ENCODE data around the gene PPIA. TPM values are rescaled to one million over a fixed set of nuclear protein-coding genes. Genes with fewer than 3 reads are reported as not detected.
"Not testable (repeated sequence)": the region's sequence is repeated elsewhere in the genome, so short reads cannot be mapped to it uniquely, and the experiment has no call there.

Gene PPIA
- total RNA-seq, 3 donors from 2014 or later: 792 to 1,320 (median 1,014) TPM

DNA sequence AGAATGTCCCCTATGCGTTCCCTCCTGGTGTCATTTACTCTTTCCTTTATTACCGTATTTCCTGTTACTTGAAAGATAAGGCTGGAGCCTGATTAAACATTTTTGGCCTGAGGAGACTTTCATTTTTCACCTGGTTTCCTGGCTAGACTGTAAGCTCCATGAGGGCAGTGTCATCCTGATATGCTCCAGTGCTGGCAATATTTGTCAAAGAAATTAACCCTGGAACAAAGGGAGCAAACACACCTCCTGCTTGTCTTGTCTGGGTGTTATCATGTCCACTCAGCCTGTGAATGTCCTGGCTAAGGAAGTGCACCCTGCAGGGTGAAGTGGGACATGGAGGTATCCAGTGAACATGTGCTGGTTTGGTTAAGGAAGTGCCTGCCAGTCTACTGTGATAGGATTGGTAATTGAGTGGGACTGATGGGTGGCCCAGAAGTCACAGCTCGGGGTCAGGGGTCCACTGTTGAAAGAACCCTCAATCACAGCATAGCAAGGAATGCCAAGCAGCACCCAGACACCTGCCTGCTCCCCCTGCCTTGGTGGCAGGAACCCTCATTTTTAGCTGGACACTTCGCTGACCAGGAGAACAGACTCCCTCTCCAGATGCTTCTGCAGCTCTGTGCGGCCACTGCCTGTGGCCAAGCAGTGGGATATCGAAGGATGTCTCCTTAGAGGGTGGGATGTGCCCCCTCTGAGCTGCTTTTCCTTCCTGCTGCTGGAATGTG, 20.9 kb upstream of the PPIA start:
- ATAC-seq: no peak
- Histone ChIP-seq H3K4me3 (no peak overlapping the region), H3K36me3 (ENCODE audit: low read depth) (no peaks in the 10 kb centered on the region), H3K4me1 (ENCODE audit: low read depth) (peaks cover under 1% of the 10 kb centered on the region), H3K9me3 (no peaks in the 10 kb centered on the region)
- TF ChIP-seq, protein P1, sequence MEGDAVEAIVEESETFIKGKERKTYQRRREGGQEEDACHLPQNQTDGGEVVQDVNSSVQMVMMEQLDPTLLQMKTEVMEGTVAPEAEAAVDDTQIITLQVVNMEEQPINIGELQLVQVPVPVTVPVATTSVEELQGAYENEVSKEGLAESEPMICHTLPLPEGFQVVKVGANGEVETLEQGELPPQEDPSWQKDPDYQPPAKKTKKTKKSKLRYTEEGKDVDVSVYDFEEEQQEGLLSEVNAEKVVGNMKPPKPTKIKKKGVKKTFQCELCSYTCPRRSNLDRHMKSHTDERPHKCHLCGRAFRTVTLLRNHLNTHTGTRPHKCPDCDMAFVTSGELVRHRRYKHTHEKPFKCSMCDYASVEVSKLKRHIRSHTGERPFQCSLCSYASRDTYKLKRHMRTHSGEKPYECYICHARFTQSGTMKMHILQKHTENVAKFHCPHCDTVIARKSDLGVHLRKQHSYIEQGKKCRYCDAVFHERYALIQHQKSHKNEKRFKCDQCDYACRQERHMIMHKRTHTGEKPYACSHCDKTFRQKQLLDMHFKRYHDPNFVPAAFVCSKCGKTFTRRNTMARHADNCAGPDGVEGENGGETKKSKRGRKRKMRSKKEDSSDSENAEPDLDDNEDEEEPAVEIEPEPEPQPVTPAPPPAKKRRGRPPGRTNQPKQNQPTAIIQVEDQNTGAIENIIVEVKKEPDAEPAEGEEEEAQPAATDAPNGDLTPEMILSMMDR (IDR thresholded peaks at IDR 0.05): no peak
- intact Hi-C loops (cut with DNase I, micrococcal nuclease): no loop called here
- DNase-seq: no peak

DNA sequence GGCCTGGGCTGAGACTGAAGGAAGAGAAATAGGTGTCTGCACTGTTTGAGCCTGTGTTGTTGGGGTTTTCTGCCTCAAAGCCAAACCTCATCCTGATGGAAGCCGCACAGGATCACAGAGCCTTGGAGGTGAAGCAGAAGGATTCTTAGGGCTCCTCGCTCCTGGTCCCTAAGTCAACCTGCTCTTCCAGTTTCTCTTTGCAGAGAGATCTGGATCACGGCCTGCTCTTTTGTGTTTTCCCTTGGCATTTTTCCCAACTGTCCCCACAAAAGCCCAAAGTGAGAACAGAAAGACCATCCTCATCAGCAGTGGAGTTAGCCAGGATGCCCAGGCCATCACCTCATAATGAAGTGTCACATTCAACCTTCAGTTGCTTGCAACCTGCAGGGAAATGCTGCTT, 20.3 kb upstream of the PPIA start:
- TF ChIP-seq, protein P1 (IDR thresholded peaks at IDR 0.05): no peak
- Histone ChIP-seq H3K36me3 (ENCODE audit: low read depth) (no peaks in the 10 kb centered on the region), H3K4me3 (no peak overlapping the region), H3K4me1 (ENCODE audit: low read depth) (no peaks in the 10 kb centered on the region), H3K9me3 (no peaks in the 10 kb centered on the region)
- intact Hi-C loops (cut with DNase I, micrococcal nuclease): no loop called here
- ATAC-seq (no peak), DNase-seq (no peak)

GRCh38 chr7:44782460-44782859, 14.0 kb upstream of the PPIA start:
- ATAC-seq: no peak
- TF ChIP-seq, protein P1 (IDR thresholded peaks at IDR 0.05): no peak
- Histone ChIP-seq H3K9me3 (no peaks in the 10 kb centered on the region), H3K4me3 (no peak overlapping the region), H3K36me3 (ENCODE audit: low read depth) (no peaks in the 10 kb centered on the region), H3K4me1 (ENCODE audit: low read depth) (no peaks in the 10 kb centered on the region)
- DNase-seq: no peak
- intact Hi-C loops (cut with DNase I, micrococcal nuclease): no loop called here

GRCh38 chr7:44783407-44783806, 13.1 kb upstream of the PPIA start:
- intact Hi-C loops (cut with DNase I, micrococcal nuclease): no loop called here
- Histone ChIP-seq H3K4me3 (no peak overlapping the region), H3K36me3 (ENCODE audit: low read depth) (no peaks in the 10 kb centered on the region), H3K9me3 (no peaks in the 10 kb centered on the region), H3K4me1 (ENCODE audit: low read depth) (no peaks in the 10 kb centered on the region)
- ATAC-seq (no peak), DNase-seq (no peak)
- TF ChIP-seq, protein P1 (IDR thresholded peaks at IDR 0.05): no peak

DNA sequence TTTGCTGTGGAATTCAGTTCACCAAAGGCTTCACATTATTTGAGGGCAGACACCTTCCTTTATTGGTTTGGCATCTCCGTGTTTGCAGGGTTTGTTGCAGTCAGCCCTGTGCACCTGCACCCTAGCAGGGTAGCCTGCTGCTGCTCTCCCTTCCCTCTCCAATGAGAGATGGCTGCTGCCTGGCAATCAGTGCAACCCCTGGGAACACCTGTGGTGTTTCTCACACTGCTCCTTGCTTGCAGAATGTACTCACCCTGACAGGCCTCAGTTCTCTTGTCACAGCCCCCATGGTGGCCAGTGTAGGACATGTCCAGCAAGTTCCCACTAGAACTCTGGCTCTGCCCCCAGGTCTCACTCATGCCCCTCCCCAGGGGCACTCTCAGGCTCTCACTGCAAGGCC, 12.1 kb upstream of the PPIA start:
- DNase-seq (no peak), ATAC-seq (no peak)
- H3K36me3 ChIP-seq (ENCODE audit: low read depth): no peaks in the 10 kb centered on the region
- no peaks in the 10 kb centered on the region for H3K4me1 ChIP-seq (ENCODE audit: low read depth)
- no peaks in the 10 kb centered on the region for H3K9me3 ChIP-seq
- TF ChIP-seq, protein P1 (IDR thresholded peaks at IDR 0.05): no peak
- H3K4me3 ChIP-seq: no peak overlapping the region
- intact Hi-C loops (cut with DNase I, micrococcal nuclease): no loop called here

DNA sequence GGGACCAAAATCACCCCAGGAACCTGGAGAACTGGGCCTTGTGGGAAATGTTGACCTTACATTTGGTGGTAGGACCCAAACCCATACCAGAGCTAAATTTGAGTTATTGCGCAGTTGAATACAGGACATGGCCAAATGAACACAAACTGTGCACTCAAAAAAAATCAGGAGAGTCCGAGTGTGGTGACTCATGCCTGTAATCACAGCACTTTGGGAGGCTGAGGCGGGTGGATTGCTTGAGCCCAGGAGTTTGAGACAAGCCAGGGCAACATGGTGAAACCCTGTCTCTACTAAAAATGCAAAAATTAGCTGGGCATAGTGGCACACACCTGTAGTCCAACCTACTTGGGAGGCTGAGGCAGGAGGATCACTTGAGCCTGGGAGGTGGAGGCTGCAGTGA, 11.3 kb upstream of the PPIA start:
- ATAC-seq; H3K36me3 ChIP-seq (ENCODE audit: low read depth); DNase-seq; H3K4me3 ChIP-seq; H3K4me1 ChIP-seq (ENCODE audit: low read depth); H3K9me3 ChIP-seq; intact Hi-C loops (cut with DNase I, micrococcal nuclease): not testable (repeated sequence)
